IMR-90 (cell line): ENCODE measurements around the gene FOXO6. TPM values are rescaled to one million over a fixed set of nuclear protein-coding genes. Genes with fewer than 3 reads are reported as not detected.

Source experiments
- ATAC-seq: fragments of 200-7000 bp; cut with Tn5 transposase; 2 replicates; pipeline ENCODE4 v1.9.1; 2020; ENCODE audit warnings: low read depth, mild to moderate bottlenecking, moderate library complexity
- BruUV-seq: library from RNA; stranded (reverse); fragments of 400-500 nt; replicated peaks from 2 replicates; lab custom pipeline; 2021; lab: Mats Ljungman, UMichigan
- CTCF ChIA-PET: fragments of 300-600 bp; formaldehyde crosslinking; extraction: SDS; loops from one replicate; lab custom pipeline; 2021; ENCODE audit warnings: antibody characterized with exemption; lab: Yijun Ruan, JAX
- POLR2A ChIA-PET: fragments of 300-600 bp; sonication (Branson Sonifier 250); formaldehyde crosslinking; loops from one replicate; lab custom pipeline; 2022; ENCODE audit warnings: antibody characterized with exemption; ENCODE audit not compliant: unreplicated experiment; lab: Charles Lee
- DNase-seq: peaks from one replicate; pipeline ENCODE4 v3.0.0; 2013
- H2AFZ ChIP-seq: replicated peaks from 2 replicates; pipeline ENCODE3; 2013; ENCODE audit warnings: low read length, mild to moderate bottlenecking; ENCODE audit not compliant: poor library complexity
- H2AK5ac ChIP-seq: 2 replicates; pipeline ENCODE4 v1.6.1; 2013; ENCODE audit warnings: low read depth, low read length, inconsistent platforms
- H2AK9ac ChIP-seq: replicated peaks from 2 replicates; pipeline ENCODE3; 2013; ENCODE audit warnings: mild to moderate bottlenecking, low read depth, low read length, moderate library complexity; ENCODE audit not compliant: poor library complexity
- H2BK120ac ChIP-seq: 2 replicates; pipeline ENCODE4 v1.6.1; 2013; ENCODE audit warnings: low read depth, low read length, inconsistent platforms
- H2BK15ac ChIP-seq: 3 replicates; pipeline ENCODE4 v1.6.1; 2013; ENCODE audit warnings: low read depth, low read length, inconsistent platforms
- H2BK20ac ChIP-seq: 2 replicates; pipeline ENCODE4 v1.6.1; 2013; ENCODE audit warnings: low read depth, mild to moderate bottlenecking, inconsistent platforms, low read length, moderate library complexity
- H2BK5ac ChIP-seq: 2 replicates; pipeline ENCODE4 v1.6.1; 2013; ENCODE audit warnings: mild to moderate bottlenecking, low read depth, low read length, inconsistent platforms; ENCODE audit not compliant: poor library complexity, severe bottlenecking
- H3K14ac ChIP-seq: replicated peaks from 2 replicates; pipeline ENCODE4 v1.6.1; 2013; ENCODE audit warnings: low read depth, low read length, inconsistent platforms
- H3K18ac ChIP-seq: 2 replicates; pipeline ENCODE4 v1.6.1; 2013; ENCODE audit warnings: low read depth, low read length, control low read depth
- H3K23ac ChIP-seq: 2 replicates; pipeline ENCODE4 v1.6.1; 2013; ENCODE audit warnings: low read depth, low read length, inconsistent platforms
- H3K27ac ChIP-seq: 2 replicates; pipeline ENCODE4 v1.5.1; 2013; ENCODE audit warnings: mild to moderate bottlenecking, control low read depth, low read length; ENCODE audit not compliant: insufficient read depth
- H3K27me3 ChIP-seq: 2 replicates; pipeline ENCODE4 v1.6.1; 2013; ENCODE audit warnings: low read length; ENCODE audit not compliant: control insufficient read depth, insufficient read depth
- H3K36me3 ChIP-seq: 2 replicates; pipeline ENCODE4 v1.6.1; 2013; ENCODE audit warnings: low read length, mixed read lengths; ENCODE audit not compliant: control insufficient read depth, insufficient read depth
- H3K4ac ChIP-seq: 2 replicates; pipeline ENCODE4 v1.6.1; 2013; ENCODE audit warnings: low read depth, low read length, inconsistent platforms
- H3K4me1 ChIP-seq: 2 replicates; pipeline ENCODE4 v1.6.1; 2013; ENCODE audit warnings: low read length, mixed read lengths; ENCODE audit not compliant: control insufficient read depth, insufficient read depth
- H3K4me2 ChIP-seq: 2 replicates; pipeline ENCODE4 v1.6.1; 2013; ENCODE audit warnings: low read depth, mild to moderate bottlenecking, control low read depth, low read length, moderate library complexity
- H3K4me3 ChIP-seq: 2 replicates; pipeline ENCODE4 v1.5.1; 2013; ENCODE audit warnings: low read depth, mild to moderate bottlenecking, control low read depth, low read length, moderate library complexity; ENCODE audit not compliant: insufficient read depth
- H3K56ac ChIP-seq: 2 replicates; pipeline ENCODE4 v1.6.1; 2013; ENCODE audit warnings: low read length, inconsistent platforms; ENCODE audit not compliant: insufficient read depth; ENCODE audit errors: extremely low read depth
- H3K79me1 ChIP-seq, 2 experiments: 2 replicates each; pipeline ENCODE4 v1.6.1; 2013; ENCODE audit warnings: low read length in 2 of 2, inconsistent platforms in 1 of 2, low read depth in 1 of 2
- H3K9ac ChIP-seq: 2 replicates; pipeline ENCODE4 v1.6.1; 2013; ENCODE audit warnings: low read depth, low read length, control low read depth
- H3K9me1 ChIP-seq: 2 replicates; pipeline ENCODE4 v1.6.1; 2013; ENCODE audit warnings: low read length, inconsistent platforms; ENCODE audit not compliant: insufficient read depth
- H3K9me3 ChIP-seq: 2 replicates; pipeline ENCODE4 v1.6.1; 2013; ENCODE audit warnings: low read length; ENCODE audit not compliant: control insufficient read depth, insufficient read depth
- H4K20me1 ChIP-seq: 2 replicates; pipeline ENCODE4 v1.6.1; 2013; ENCODE audit warnings: low read length, inconsistent platforms; ENCODE audit not compliant: insufficient read depth
- H4K5ac ChIP-seq: 2 replicates; pipeline ENCODE4 v1.6.1; 2013; ENCODE audit warnings: mild to moderate bottlenecking, low read depth, low read length, control low read depth
- H4K8ac ChIP-seq, 2 experiments: 2 replicates each; pipeline ENCODE4 v1.6.1; 2013; ENCODE audit warnings: low read depth in 2 of 2, low read length in 2 of 2, control low read depth in 1 of 2, inconsistent platforms in 1 of 2
- H4K91ac ChIP-seq: 2 replicates; pipeline ENCODE4 v1.6.1; 2013; ENCODE audit warnings: low read depth, low read length, inconsistent platforms; ENCODE audit not compliant: insufficient read depth
- BHLHE40 ChIP-seq: fragments of 150-350 bp; IDR thresholded peaks from 2 replicates; pipeline ENCODE4 v1.6.1; 2016; ENCODE audit warnings: mild to moderate bottlenecking, low read depth, low read length
- WGBS, 2 experiments: methylation state at CpG; one replicate each; pipeline versions ENCODE4 v1.1.5 to v1.1.7; 2013; ENCODE audit warnings: missing lambda C conversion rate in 2 of 2; ENCODE audit not compliant: insufficient read length in 1 of 2; ENCODE audit errors: extremely low coverage in 2 of 2; 5-methylcytosine and 5-hydroxymethylcytosine counted together
- dilution Hi-C: fragments of 300-500 bp; cut with HindIII; formaldehyde crosslinking; loops from one replicate; pipeline ENCODE4 v1.14.3; 2018; ENCODE audit warnings: low sequenced_read_pairs; ENCODE audit not compliant: unreplicated experiment
- in situ Hi-C: fragments of 300-500 bp; cut with MboI; formaldehyde crosslinking; loops from 3 replicates; pipeline ENCODE4 v1.14.3; 2019; ENCODE audit warnings: low sequenced_read_pairs, inconsistent platforms, mixed read lengths
- intact Hi-C: fragments of 100-400 bp; cut with micrococcal nuclease; formaldehyde crosslinking; loops from 2 replicates; pipeline ENCODE4 v1.10.0; 2022
- polyA plus RNA-seq, 3 experiments: library from polyadenylated mRNA; depleted of rRNA; stranded (reverse); fragments of >200 nt; gene quantifications; 2 replicates each; pipeline ENCODE4 v1.2.3, GENCODE V29; 2012; ENCODE audit warnings: low replicate concordance in 1 of 3
- total RNA-seq: library from RNA; depleted of rRNA; stranded (reverse); fragments of >200 nt; gene quantifications from 2 replicates; pipeline ENCODE4 v1.2.3, GENCODE V29; 2012
- TF ChIP-seq, protein P1 (sequence below): fragments of 150-350 bp; IDR thresholded peaks from 2 replicates; pipeline ENCODE4 v1.6.1; 2017; ENCODE audit warnings: mild to moderate bottlenecking, antibody characterized with exemption, low read length, low read depth

The FOXO6 gene
- total and polyA plus RNA-seq, 2 of the 4 experiments (the other 2 are of a cell fraction): not detected

DNA sequence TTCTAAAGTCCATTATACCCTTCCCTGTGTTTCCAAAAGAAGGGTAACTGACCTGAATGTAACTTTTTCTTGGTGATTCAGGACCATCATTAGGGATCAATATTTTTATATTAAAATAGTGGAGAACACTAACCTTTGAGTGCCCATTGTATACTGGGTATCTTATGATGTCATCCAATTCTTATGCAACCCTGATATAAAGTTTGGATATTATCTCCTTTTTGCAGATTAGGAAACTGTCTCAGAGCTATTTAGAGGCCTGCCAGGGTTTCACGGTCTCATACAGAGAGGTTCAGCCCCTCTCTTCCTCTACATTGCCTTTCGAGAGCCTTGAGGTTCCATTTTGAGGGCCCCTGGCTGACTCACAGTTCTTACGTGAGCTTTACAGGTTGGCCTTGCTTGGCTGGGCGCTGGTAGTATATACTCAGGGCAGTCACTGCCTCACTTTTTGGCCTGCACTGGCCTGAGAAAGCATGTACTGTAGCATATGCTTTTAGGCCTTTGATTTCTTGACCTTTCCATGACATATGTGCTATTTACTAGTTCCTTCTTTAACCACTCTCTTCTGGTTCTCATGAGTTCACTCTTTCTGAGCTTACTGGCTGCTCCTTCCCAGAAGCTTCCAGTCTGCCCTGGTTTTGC, 15.7 kb upstream of the FOXO6 start:
- H4K8ac ChIP-seq: no peak overlapping the region
- ChIA-PET CTCF (no interaction called here), POLR2A (no interaction called here)
- no peak overlapping the region for H2BK15ac ChIP-seq
- no TSS peak for BruUV-seq
- H2BK20ac ChIP-seq: no peak overlapping the region
- no peak overlapping the region for H3K14ac ChIP-seq
- H3K4ac ChIP-seq: no peak overlapping the region
- DNase-seq (no peak), ATAC-seq (no peak)
- H3K4me1 ChIP-seq: no peaks in the 10 kb centered on the region
- no peak overlapping the region for H2AK5ac ChIP-seq
- in situ Hi-C loops (no loop called here), dilution Hi-C loops (no loop called here), intact Hi-C loops (no loop called here)
- no peak overlapping the region for H3K56ac ChIP-seq
- H3K18ac ChIP-seq: no peak overlapping the region
- H3K23ac ChIP-seq: no peak overlapping the region
- no peak overlapping the region for H2AFZ ChIP-seq
- no peak overlapping the region for H2BK120ac ChIP-seq
- no peaks in the 10 kb centered on the region for H3K9me1 ChIP-seq
- H3K27me3 ChIP-seq: peaks cover 23% of the 10 kb centered on the region
- no peaks in the 10 kb centered on the region for H3K9me3 ChIP-seq
- WGBS, 2 experiments: 58% methylated on average over 2 of the region's 4 CpGs; no CpG with 5 or more reads in 1 of the 2 experiments
- H3K36me3 ChIP-seq: no peaks in the 10 kb centered on the region
- H3K4me2 ChIP-seq: no peak overlapping the region
- no peak overlapping the region for H3K9ac ChIP-seq
- H4K20me1 ChIP-seq: no peaks in the 10 kb centered on the region
- no peaks in the 10 kb centered on the region for H3K79me1 ChIP-seq
- H3K4me3 ChIP-seq: no peak overlapping the region
- H3K27ac ChIP-seq: no peak overlapping the region
- TF ChIP-seq BHLHE40: no peak
- TF ChIP-seq, protein P1, sequence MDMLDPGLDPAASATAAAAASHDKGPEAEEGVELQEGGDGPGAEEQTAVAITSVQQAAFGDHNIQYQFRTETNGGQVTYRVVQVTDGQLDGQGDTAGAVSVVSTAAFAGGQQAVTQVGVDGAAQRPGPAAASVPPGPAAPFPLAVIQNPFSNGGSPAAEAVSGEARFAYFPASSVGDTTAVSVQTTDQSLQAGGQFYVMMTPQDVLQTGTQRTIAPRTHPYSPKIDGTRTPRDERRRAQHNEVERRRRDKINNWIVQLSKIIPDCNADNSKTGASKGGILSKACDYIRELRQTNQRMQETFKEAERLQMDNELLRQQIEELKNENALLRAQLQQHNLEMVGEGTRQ: no peak
- H2BK5ac ChIP-seq: no peak overlapping the region
- no peak overlapping the region for H4K5ac ChIP-seq
- H4K91ac ChIP-seq: no peak overlapping the region
- H2AK9ac ChIP-seq: no peak overlapping the region
